Esophagus squamous epithelium (tissue), 4 donors: ENCODE results near the gene DAPK1.

Experiments
- CTCF ChIP-seq, 6 experiments: fragments of 450-650 bp in 4 of 6; fragments of 200-600 bp in 2 of 6; sonication (generic) in 2 of 6; IDR thresholded peaks; one replicate each; pipeline ENCODE4 v1.5.1; 2016 to 2019; ENCODE audit warnings: antibody characterized with exemption in 6 of 6, mild to moderate bottlenecking in 4 of 6, moderate library complexity in 4 of 6
- POLR2A ChIP-seq, 4 donors: fragments of 450-650 bp; IDR thresholded peaks; one replicate each; pipeline ENCODE4 v1.6.1; 2017; ENCODE audit warnings: antibody characterized with exemption in 4 of 4, mild to moderate bottlenecking in 4 of 4, moderate library complexity in 3 of 4

- no peak for TF ChIP-seq CTCF (IDR thresholded peaks at IDR 0.05)
- TF ChIP-seq POLR2A (IDR thresholded peaks at IDR 0.05): no peak
Measured at GRCh38 chr9:87731321-87731720, 233.7 kb downstream of the DAPK1 start.
